Measurements from ENCODE around the gene GIMAP7. TPM values are rescaled to one million over a fixed set of nuclear protein-coding genes. Genes with fewer than 3 reads are reported as not detected.
"Not testable (repeated sequence)": the region's sequence is repeated elsewhere in the genome, so short reads cannot be mapped to it uniquely, and the experiment has no call there.

Gene GIMAP7
- total RNA-seq, 1 donor from 2014 or later: 16.8 TPM

DNA sequence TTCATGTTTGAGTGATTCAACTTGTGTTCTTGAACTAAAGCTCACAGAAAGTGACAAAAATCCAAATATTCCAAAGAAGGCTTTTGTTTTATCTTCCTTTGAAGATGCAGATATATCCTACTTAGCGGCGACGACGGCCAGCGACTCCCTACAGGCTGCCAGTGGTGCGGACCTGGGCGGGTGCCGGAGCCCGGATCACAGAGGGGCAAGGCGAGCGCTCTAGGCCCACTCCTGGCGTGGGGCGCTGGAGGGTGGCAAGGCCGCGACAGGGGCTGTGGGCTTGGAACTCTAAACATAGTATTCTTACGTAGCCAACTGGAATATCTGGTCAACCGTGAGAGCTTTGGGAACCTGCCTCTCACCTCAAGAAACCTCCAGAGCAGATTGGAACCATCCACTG lies 914 bp upstream of the GIMAP7 start:
- intact Hi-C loops (cut with micrococcal nuclease): no loop called here
- H3K27me3 ChIP-seq (ENCODE audit: low read depth): no peaks in the 10 kb centered on the region
- no peak for TF ChIP-seq CTCF (IDR thresholded peaks at IDR 0.05; ENCODE audit: borderline replicate concordance)
- H3K27ac ChIP-seq (replicated peaks): peak overlapping the region; percentile 86
- H3K36me3 ChIP-seq: no peaks in the 10 kb centered on the region
- peak overlapping the region; percentile 68 for H3K4me3 ChIP-seq
- peaks cover 5% of the 10 kb centered on the region for H3K9me3 ChIP-seq (replicated peaks)
- DNase-seq: no peak
- H3K4me1 ChIP-seq: peaks cover 4% of the 10 kb centered on the region

DNA sequence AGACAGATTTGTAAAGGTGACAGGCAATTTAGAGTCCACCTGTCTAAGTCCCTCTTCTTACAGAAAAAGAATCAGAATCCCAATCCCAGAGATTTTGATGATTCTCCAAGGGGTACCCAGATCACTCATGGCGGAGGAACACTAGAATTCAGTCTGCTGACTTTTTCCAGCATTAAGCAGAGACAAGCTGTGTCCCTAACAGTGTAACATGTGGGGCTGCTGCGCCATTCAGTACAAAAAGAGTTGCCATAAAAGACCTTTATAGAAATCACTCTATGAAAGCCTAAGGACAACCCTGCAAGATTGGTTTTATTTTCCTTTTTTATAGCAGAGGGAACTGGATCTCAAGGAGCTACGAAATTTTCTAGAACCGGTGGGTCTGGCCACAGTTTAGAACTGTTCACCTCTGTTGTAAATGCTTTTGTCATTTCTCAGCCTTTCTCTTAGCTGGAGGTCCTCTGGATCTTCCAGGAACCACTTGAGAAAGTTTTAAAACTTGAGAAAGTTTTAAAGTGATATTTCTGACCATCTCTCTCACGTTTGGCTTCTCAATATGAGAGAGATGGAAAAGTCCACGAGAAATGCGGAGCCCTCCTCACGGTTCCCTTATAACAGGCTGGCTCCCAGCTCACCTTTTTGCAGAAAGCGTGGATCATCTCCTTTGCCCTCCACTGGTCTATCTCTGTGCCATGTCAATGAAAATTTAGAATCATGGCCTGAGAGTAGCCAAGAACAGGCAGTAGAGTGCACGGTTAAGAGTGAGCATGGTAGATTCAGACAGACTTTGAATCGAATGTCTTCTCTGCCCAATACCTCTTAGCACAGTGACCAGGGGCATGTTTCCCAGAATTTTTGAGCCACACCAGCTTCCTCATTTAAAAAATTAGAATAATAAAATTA lies 826 bp downstream of the GIMAP7 start:
- no peak for TF ChIP-seq CTCF (IDR thresholded peaks at IDR 0.05; ENCODE audit: borderline replicate concordance)
- H3K4me3 ChIP-seq: peak overlapping the region; percentile 68
- peaks cover 4% of the 10 kb centered on the region for H3K4me1 ChIP-seq
- intact Hi-C loops (cut with micrococcal nuclease): no loop called here
- peak overlapping the region; percentile 86 for H3K27ac ChIP-seq (replicated peaks)
- no peak for DNase-seq
- H3K27me3 ChIP-seq (ENCODE audit: low read depth): no peaks in the 10 kb centered on the region
- H3K9me3 ChIP-seq (replicated peaks): peaks cover 5% of the 10 kb centered on the region
- H3K36me3 ChIP-seq: peaks cover 6% of the 10 kb centered on the region

GRCh38 chr7:150516956-150517745 lies 2.5 kb downstream of the GIMAP7 start:
- Histone ChIP-seq H3K27me3 (ENCODE audit: low read depth) (no peaks in the 10 kb centered on the region), H3K9me3 (replicated peaks) (no peaks in the 10 kb centered on the region), H3K4me1 (peaks cover 4% of the 10 kb centered on the region), H3K27ac (replicated peaks) (peak overlapping the region; percentile 86), H3K36me3 (peaks cover 16% of the 10 kb centered on the region), H3K4me3 (peak overlapping the region; percentile 68)
- TF ChIP-seq CTCF (IDR thresholded peaks at IDR 0.05; ENCODE audit: borderline replicate concordance): no peak
- no peak for DNase-seq
- intact Hi-C loops (cut with micrococcal nuclease): no loop called here

DNA sequence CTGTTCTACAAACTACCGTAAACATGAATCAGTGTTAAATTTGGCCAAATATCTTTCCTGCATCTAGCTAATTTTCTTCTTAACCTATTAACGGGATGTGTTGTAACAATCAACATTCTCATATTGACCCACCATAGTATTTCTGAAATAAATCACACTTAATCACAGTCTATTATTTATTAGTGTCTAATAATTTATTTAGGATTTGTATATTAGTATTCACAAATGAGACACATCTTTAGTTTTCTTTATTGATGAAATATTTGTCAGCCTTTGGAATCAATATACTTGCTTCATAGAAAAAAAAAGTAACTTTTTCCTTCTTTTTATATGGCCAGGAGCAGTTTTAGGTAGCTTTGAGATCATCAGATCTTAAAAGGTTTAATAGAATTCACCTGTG lies 4.6 kb downstream of the GIMAP7 start:
- H3K27ac ChIP-seq (replicated peaks): peak overlapping the region; percentile 86
- H3K27me3 ChIP-seq (ENCODE audit: low read depth): no peaks in the 10 kb centered on the region
- intact Hi-C loops (cut with micrococcal nuclease): no loop called here
- peak overlapping the region; percentile 68 for H3K4me3 ChIP-seq
- H3K9me3 ChIP-seq (replicated peaks): peaks cover 5% of the 10 kb centered on the region
- DNase-seq: no peak
- H3K36me3 ChIP-seq: peaks cover 16% of the 10 kb centered on the region
- no peak for TF ChIP-seq CTCF (IDR thresholded peaks at IDR 0.05; ENCODE audit: borderline replicate concordance)
- H3K4me1 ChIP-seq: no peaks in the 10 kb centered on the region

GRCh38 chr7:150520145-150520544 lies 5.5 kb downstream of the GIMAP7 start:
- Histone ChIP-seq H3K4me3 (peak overlapping the region; percentile 68), H3K27me3 (ENCODE audit: low read depth) (no peaks in the 10 kb centered on the region), H3K36me3 (peaks cover 16% of the 10 kb centered on the region), H3K4me1 (no peaks in the 10 kb centered on the region), H3K27ac (replicated peaks) (peak overlapping the region; percentile 86), H3K9me3 (replicated peaks) (peaks cover 12% of the 10 kb centered on the region)
- TF ChIP-seq CTCF (IDR thresholded peaks at IDR 0.05; ENCODE audit: borderline replicate concordance): no peak
- intact Hi-C loops (cut with micrococcal nuclease): no loop called here
- no peak for DNase-seq

GRCh38 chr7:150522931-150523330 lies 8.3 kb downstream of the GIMAP7 start:
- intact Hi-C loops (cut with micrococcal nuclease); DNase-seq; H3K4me1 ChIP-seq; H3K4me3 ChIP-seq; H3K27me3 ChIP-seq (ENCODE audit: low read depth); H3K27ac ChIP-seq (replicated peaks): not testable (repeated sequence)
- Histone ChIP-seq H3K9me3 (replicated peaks) (peaks cover 38% of the 10 kb centered on the region), H3K36me3 (peaks cover 16% of the 10 kb centered on the region)

All from left ventricle myocardium inferior (tissue), 1 donor.